HepG2 (cell line): Measurements from ENCODE around the gene SAMD10. TPM values are rescaled to one million over a fixed set of nuclear protein-coding genes. Genes with fewer than 3 reads are reported as not detected.

Experiments
- ATRX ChIP-seq: sonication (generic); formaldehyde crosslinking; IDR thresholded peaks from 2 replicates; pipeline ENCODE4 v1.4.0; 2020; ENCODE audit warnings: missing genetic modification reagents, borderline replicate concordance
- BRCA1 ChIP-seq: sonication (generic); formaldehyde crosslinking; IDR thresholded peaks from 2 replicates; pipeline ENCODE4 v1.4.0; 2020; ENCODE audit warnings: missing genetic modification reagents
- CREBL2 ChIP-seq: sonication (generic); formaldehyde crosslinking; IDR thresholded peaks from 2 replicates; pipeline ENCODE4 v1.8.1; 2023; ENCODE audit warnings: missing genetic modification reagents, mild to moderate bottlenecking, borderline replicate concordance
- GPN1 ChIP-seq: sonication (generic); formaldehyde crosslinking; IDR thresholded peaks from 2 replicates; pipeline ENCODE4 v1.5.1; 2020; ENCODE audit warnings: missing genetic modification reagents, borderline replicate concordance
- MIER3 ChIP-seq: IDR thresholded peaks from 2 replicates; pipeline ENCODE4 v1.6.1; 2016; ENCODE audit warnings: missing compliant biosample characterization, borderline replicate concordance
- MLXIP ChIP-seq: sonication (generic); formaldehyde crosslinking; IDR thresholded peaks from 2 replicates; pipeline ENCODE4 v1.9.0; 2021; ENCODE audit warnings: missing genetic modification reagents, borderline replicate concordance
- POGZ ChIP-seq: sonication (generic); formaldehyde crosslinking; IDR thresholded peaks from 2 replicates; pipeline ENCODE4 v1.4.0; 2020; ENCODE audit warnings: mild to moderate bottlenecking, missing genetic modification reagents
- SIN3A ChIP-seq: IDR thresholded peaks from 2 replicates; pipeline ENCODE4 v1.6.1; 2011; ENCODE audit warnings: low read depth, mild to moderate bottlenecking, control low read depth, low read length, borderline replicate concordance
- SMARCC2 ChIP-seq: fragments of 450-650 bp; IDR thresholded peaks from 2 replicates; pipeline ENCODE4 v1.6.1; 2017; ENCODE audit warnings: antibody characterized with exemption, mild to moderate bottlenecking
- THAP7 ChIP-seq: sonication (generic); formaldehyde crosslinking; IDR thresholded peaks from 2 replicates; pipeline ENCODE4 v1.8.1; 2023; ENCODE audit warnings: mild to moderate bottlenecking, missing genetic modification reagents
- THAP9 ChIP-seq: sonication (generic); formaldehyde crosslinking; IDR thresholded peaks from 2 replicates; pipeline ENCODE4; 2020; ENCODE audit warnings: missing genetic modification reagents, mild to moderate bottlenecking, borderline replicate concordance
- ZNF260 ChIP-seq: sonication (generic); formaldehyde crosslinking; IDR thresholded peaks from 2 replicates; pipeline ENCODE4 v1.4.0; 2020; ENCODE audit warnings: missing genetic modification reagents, low read depth, mild to moderate bottlenecking, borderline replicate concordance
- ZNF350 ChIP-seq: sonication (generic); formaldehyde crosslinking; IDR thresholded peaks from 2 replicates; pipeline ENCODE4 v1.4.0; 2020; ENCODE audit warnings: mild to moderate bottlenecking, low read depth, missing genetic modification reagents, borderline replicate concordance
- ZNF564 ChIP-seq: sonication (generic); formaldehyde crosslinking; IDR thresholded peaks from 2 replicates; pipeline ENCODE4 v1.8.1; 2023; ENCODE audit warnings: mild to moderate bottlenecking, missing genetic modification reagents
- ZNF570 ChIP-seq: sonication (generic); formaldehyde crosslinking; IDR thresholded peaks from 2 replicates; pipeline ENCODE4 v1.4.0; 2020; ENCODE audit warnings: mild to moderate bottlenecking, missing genetic modification reagents, borderline replicate concordance
- ZNF605 ChIP-seq: sonication (generic); formaldehyde crosslinking; IDR thresholded peaks from 2 replicates; pipeline ENCODE4 v1.8.0; 2022; ENCODE audit warnings: mild to moderate bottlenecking, missing genetic modification reagents
- ZNF75D ChIP-seq: sonication (generic); formaldehyde crosslinking; IDR thresholded peaks from 2 replicates; pipeline ENCODE4 v1.8.1; 2023; ENCODE audit warnings: missing genetic modification reagents, mild to moderate bottlenecking, borderline replicate concordance
- ZNF83 ChIP-seq: sonication (generic); formaldehyde crosslinking; IDR thresholded peaks from 2 replicates; pipeline ENCODE4 v1.4.0; 2020; ENCODE audit warnings: missing genetic modification reagents, mild to moderate bottlenecking, borderline replicate concordance
- ZXDC ChIP-seq: sonication (generic); formaldehyde crosslinking; IDR thresholded peaks from 2 replicates; pipeline ENCODE4 v1.5.0; 2020; ENCODE audit warnings: mild to moderate bottlenecking, missing genetic modification reagents
- polyA plus RNA-seq, 8 experiments: library from polyadenylated mRNA; depleted of rRNA in 3 of 8; stranded (reverse) in 7 of 8; unstranded in 1 of 8; fragments of >200 nt; fragmentation: Illumina TruSeq in 4 of 8; extraction: Trizol in 4 of 8; gene quantifications; 2 replicates each; pipeline versions ENCODE4 v1.2.1 to v1.2.3, GENCODE V29; 2011 to 2016; ENCODE audit warnings: low read depth in 4 of 8, missing spikeins in 1 of 8, mixed read lengths in 1 of 8; ENCODE audit not compliant: insufficient read depth in 1 of 8
- total RNA-seq, 5 experiments: library from RNA; depleted of rRNA; stranded (reverse); fragments of >200 nt; fragmentation: Illumina TruSeq; extraction: Trizol; gene quantifications; 2 replicates each; pipeline ENCODE4 v1.2.3, GENCODE V29; 2016; ENCODE audit warnings: low read depth in 1 of 5

Gene SAMD10
- total and polyA plus RNA-seq, 2 of the 13 experiments (the other 11 are each of a cell fraction or from before 2014, with no cell fraction given): 6.1 to 11.0 TPM

GRCh38 chr20:64023361-64024140 lies 44.1 kb upstream of the SAMD10 start (continued):
- TF ChIP-seq THAP9 (CRISPR knock-in tag) (no peak), THAP7 (CRISPR knock-in tag) (no peak), ZNF564 (CRISPR knock-in tag) (no peak), ZNF570 (CRISPR knock-in tag) (no peak), ZNF350 (CRISPR knock-in tag) (no peak), ZNF260 (CRISPR knock-in tag) (no peak), SMARCC2 (no peak), ZNF75D (CRISPR knock-in tag) (no peak), MLXIP (CRISPR knock-in tag) (no peak), ZNF83 (peak; percentile 65; the same call in 1 of the 2 replicates), BRCA1 (CRISPR knock-in tag) (no peak), MIER3 (no peak), GPN1 (CRISPR knock-in tag) (peak; percentile 71; the same call in 1 of the 2 replicates), CREBL2 (CRISPR knock-in tag) (no peak), ZXDC (CRISPR knock-in tag) (peak; percentile 23; the same call in 1 of the 2 replicates), SIN3A (no peak), ATRX (CRISPR knock-in tag) (0 out of 2 replicates have a peak, but pooled peaks have one; percentile 44), ZNF605 (CRISPR knock-in tag) (no peak), POGZ (CRISPR knock-in tag) (peak; percentile 47)
